ENCODE measurements around the gene LCE1D.

The LCE1D gene

GRCh38 chr1:152823294-152823693 is 26.8 kb downstream of the LCE1D start:
- DNase-seq, result no peak

DNA sequence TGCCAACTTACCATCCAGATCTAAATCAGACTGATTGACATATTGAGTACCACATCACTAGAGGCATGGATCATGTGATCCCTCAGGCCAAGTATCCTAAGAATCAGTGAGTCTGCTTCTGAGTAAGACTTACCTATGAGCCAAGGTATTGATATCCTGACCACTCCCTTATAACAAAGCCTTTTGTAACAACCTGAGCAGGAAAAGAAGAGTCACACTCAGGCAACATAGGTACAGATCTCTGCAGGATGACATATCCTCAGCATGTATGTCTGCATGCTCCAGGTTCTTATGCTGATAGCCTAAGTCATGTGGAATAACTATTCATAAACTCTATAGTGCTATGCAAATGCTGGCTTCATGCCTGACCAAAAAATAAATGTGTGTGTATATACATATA is 28.4 kb downstream of the LCE1D start:
- DNase-seq, result no peak

DNA sequence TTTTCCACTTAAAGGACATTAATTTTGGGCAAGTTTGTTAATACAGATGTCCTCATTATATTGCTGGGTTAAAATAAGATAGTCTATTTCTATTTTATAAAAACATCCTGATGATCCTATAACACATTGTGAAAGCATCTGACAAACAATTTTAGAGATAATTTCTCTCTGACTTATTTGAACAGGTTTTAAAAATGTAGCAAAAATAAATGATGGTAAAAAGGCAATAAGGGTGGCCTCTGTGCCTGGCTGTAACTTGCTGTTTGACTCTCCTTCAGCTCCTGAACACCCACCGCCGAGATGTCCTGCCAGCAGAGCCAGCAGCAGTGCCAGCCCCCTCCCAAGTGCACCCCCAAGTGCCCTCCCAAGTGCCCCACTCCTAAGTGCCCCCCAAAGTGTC is 30.7 kb downstream of the LCE1D start, which contains the start of gene LCE1A:
Gene LCE1A (plus strand): TSS at position 301 of the 400 bp plus-strand sequence. CDS start 0 bp downstream, at position 301.
- DNase-seq, result no peak

DNA sequence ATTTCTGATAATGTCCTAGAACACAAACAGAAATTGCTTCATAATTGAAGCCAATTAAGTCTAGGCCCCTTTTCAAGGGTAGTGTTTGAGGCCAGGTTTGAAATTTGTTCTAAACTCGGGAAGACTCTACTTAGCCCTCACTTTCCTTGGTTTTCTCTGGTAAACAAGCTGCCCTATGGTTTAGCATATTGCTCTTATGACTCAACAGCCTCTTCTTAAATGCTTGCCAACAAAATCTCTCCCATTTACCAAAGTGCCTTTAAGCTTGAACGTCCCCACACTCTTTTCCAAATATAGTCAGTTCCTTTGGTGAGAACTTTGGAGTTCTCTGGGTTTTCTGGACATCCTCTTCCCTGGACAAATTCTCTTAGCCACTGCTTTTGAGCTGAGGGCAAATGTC is 40.3 kb downstream of the LCE1D start:
- DNase-seq, result no peak

DNA sequence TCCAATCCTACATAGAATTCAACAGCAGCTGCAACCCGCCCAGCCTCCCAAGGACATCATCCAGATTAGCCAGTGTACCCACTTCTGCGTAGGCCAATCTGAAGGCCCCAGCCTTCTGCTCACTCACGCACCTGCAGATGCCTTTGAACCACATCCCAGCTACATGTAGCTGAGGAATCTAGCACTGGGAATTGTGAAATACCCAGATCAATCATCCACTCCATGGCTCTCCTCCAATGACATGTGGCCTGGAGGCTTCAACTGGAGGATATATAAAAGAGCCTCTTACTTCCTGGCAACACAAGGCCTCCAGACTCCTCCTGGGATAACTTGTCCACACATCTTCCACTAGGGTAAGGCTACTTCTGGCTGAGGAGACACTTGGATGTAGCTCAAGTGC is 46.0 kb downstream of the LCE1D start, which contains the start of gene LCE6A:
Gene LCE6A (plus strand): TSS at position 301 of the 400 bp plus-strand sequence. CDS start 665 bp downstream, outside the sequence.
- no peak for DNase-seq
